ENCODE measurements around the gene DPF3. TPM values are rescaled to one million over a fixed set of nuclear protein-coding genes. Genes with fewer than 3 reads are reported as not detected.

The DPF3 gene
- 7.2 TPM for total RNA-seq

GRCh38 chr14:72893636-72894322 is at the start of gene DPF3:
TSS of gene DPF3 (minus strand) at chr14:72894101. CDS start at chr14:72894088, 13 bp downstream.

GRCh38 chr14:72926292-72927028 is 32.6 kb upstream of the DPF3 start, which contains the start of gene DCAF4:
TSS of gene DCAF4 (plus strand) at chr14:72926464. CDS start at chr14:72937979, 11,515 bp downstream.

Small RNA genes within 50 kb of the gene (small RNA-seq; reads per million reads assigned to genes)
- gene RF00019 (ENCODE audit: low replicate concordance) = not detected

Other genes with a start within 250 kb of the DPF3 start
- 18.1 TPM for gene DCAF4, start 32.4 kb upstream of the DPF3 start, total RNA-seq
- 16.8 TPM for gene ZFYVE1, start 133.0 kb upstream of the DPF3 start, total RNA-seq
- gene RBM25, start 164.4 kb upstream of the DPF3 start, total RNA-seq = 60.9 TPM
- 65.5 TPM for gene PSEN1, start 242.4 kb upstream of the DPF3 start, total RNA-seq